ENCODE data around the gene CCSER1.
"Not testable (repeated sequence)": the region's sequence is repeated elsewhere in the genome, so short reads cannot be mapped to it uniquely, and the experiment has no call there.

CCSER1 gene

DNA sequence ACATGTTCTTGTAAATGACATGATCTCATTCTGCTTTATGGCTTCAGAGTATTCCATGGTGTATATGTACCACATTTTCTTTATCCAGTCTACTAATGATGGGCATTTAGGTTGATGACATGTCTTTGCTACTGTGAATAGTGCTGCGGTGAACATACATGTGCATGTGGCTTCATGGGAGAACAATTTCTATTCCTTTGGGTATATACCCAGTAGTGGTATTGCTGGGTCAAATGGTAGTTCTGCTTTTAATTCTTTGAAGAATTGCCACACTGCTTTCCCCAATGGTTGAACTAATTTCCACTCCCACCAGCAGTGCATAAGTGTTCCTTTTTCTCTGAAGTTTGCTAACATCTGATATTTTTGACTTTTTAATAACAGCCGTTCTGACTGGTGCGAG lies 1080.3 kb downstream of the CCSER1 start:
- no peak for ATAC-seq (ENCODE audit: low read depth)
- no peak overlapping the region for H3K4me3 Mint-ChIP-seq
- peaks cover 2% of the 10 kb centered on the region for H3K9me3 Mint-ChIP-seq
- H3K27ac Mint-ChIP-seq, result no peak overlapping the region
- H3K27me3 Mint-ChIP-seq, result no peaks in the 10 kb centered on the region
- H3K36me3 Mint-ChIP-seq, result no peaks in the 10 kb centered on the region
- DNase-seq (ENCODE audit: low spot score in 2 of 2), result no peak
- no peaks in the 10 kb centered on the region for H3K4me1 Mint-ChIP-seq

DNA sequence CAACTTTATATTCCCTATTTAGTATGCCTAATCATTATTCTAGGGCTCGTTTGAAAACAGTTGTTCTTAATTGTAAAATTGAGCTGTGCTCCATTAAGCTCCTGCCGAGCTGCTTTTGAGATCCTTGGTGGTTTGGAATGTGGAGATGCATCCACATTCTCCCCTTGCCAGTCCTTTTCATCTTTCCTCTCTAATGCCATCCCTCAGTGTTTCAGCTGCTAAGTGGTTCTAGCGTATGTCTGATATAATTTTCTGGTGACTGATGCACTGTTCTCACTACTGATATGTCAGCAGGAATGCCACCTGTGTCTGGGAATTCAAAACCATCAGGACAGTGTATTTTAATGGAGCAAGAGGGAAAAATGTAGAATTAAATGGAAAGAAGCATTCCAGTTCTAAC lies 1085.0 kb downstream of the CCSER1 start:
- no peaks in the 10 kb centered on the region for H3K27me3 Mint-ChIP-seq
- H3K4me1 Mint-ChIP-seq, result no peaks in the 10 kb centered on the region
- H3K36me3 Mint-ChIP-seq, result peaks cover 2% of the 10 kb centered on the region
- no peak for ATAC-seq (ENCODE audit: low read depth)
- H3K27ac Mint-ChIP-seq, result no peak overlapping the region
- H3K4me3 Mint-ChIP-seq, result no peak overlapping the region
- DNase-seq (ENCODE audit: low spot score in 2 of 2), result no peak
- peaks cover 2% of the 10 kb centered on the region for H3K9me3 Mint-ChIP-seq

DNA sequence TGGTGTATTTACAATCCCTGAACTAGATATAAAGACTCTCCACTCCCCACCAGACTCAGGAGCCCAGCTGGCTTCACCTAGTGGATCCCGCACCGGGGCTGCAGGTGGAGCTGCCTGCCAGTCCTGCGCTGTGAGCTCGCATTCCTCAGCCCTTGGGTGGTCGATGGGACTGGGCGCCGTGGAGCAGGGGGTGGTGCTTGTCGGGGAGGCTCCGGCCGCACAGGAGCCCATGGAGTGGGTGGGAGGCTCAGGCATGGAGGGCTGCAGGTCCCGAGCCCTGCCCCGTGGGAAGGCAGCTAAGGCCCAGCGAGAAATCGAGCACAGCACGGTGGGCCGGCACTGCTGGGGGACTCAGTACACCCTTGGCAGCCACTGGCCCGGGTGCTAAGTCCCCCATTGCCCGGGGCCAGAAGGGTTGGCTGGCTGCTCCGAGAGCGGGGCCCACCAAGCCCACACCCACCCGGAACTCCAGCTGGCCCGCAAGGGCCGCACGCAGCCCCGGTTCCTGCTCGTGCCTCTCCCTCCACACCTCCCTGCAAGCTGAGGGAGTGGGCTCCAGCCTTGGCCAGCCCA lies 1090.7 kb downstream of the CCSER1 start:
- not testable (repeated sequence) for H3K27ac Mint-ChIP-seq; H3K36me3 Mint-ChIP-seq; H3K9me3 Mint-ChIP-seq; DNase-seq (ENCODE audit: low spot score in 2 of 2); H3K4me3 Mint-ChIP-seq; H3K4me1 Mint-ChIP-seq; ATAC-seq (ENCODE audit: low read depth); H3K27me3 Mint-ChIP-seq

DNA sequence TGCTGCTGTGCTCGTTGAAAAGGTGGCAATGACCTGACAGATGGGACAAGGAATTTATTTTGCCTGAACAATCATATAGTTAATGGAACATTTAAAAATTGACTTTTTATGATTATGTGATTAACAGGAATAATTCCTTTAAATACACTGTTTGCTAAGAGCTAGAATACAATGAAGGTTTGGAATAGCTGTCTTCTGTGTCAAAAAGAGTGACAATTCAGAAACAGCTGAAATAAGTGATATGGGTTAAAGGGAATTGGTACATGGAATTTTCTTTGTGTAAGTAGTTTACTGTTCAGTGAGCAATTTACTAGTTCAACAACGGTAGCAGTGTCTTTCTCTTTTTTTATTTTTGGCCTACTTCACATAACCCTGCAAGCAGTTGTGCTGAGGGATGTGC lies 1093.1 kb downstream of the CCSER1 start:
- ATAC-seq (ENCODE audit: low read depth), result no peak
- H3K9me3 Mint-ChIP-seq, result no peaks in the 10 kb centered on the region
- no peak overlapping the region for H3K4me3 Mint-ChIP-seq
- H3K4me1 Mint-ChIP-seq, result no peaks in the 10 kb centered on the region
- no peak overlapping the region for H3K27ac Mint-ChIP-seq
- DNase-seq (ENCODE audit: low spot score in 2 of 2), result no peak
- H3K27me3 Mint-ChIP-seq, result no peaks in the 10 kb centered on the region
- H3K36me3 Mint-ChIP-seq, result peaks cover 2% of the 10 kb centered on the region

DNA sequence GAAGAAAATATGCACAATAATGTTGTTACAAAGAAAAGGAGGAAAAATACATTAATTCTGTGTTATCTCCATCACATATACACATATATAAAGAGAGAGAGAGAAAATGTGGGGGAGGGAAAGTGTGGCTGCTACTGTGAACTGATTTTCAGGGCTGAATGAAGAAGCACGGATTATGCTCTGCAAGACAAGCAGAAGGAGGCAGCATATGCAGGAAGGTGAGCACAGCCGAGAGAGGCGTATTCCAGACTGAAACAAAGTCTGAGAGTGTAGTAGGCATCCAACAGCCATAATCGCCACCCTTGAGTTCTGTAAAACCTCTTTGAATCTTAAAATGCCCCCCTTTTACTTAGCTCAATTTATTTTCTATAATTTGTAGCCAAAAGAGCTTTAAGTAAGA lies 1094.8 kb downstream of the CCSER1 start:
- H3K27me3 Mint-ChIP-seq, result no peaks in the 10 kb centered on the region
- H3K9me3 Mint-ChIP-seq, result no peaks in the 10 kb centered on the region
- H3K4me3 Mint-ChIP-seq, result no peak overlapping the region
- H3K36me3 Mint-ChIP-seq, result no peaks in the 10 kb centered on the region
- no peaks in the 10 kb centered on the region for H3K4me1 Mint-ChIP-seq
- no peak for DNase-seq (ENCODE audit: low spot score in 2 of 2)
- ATAC-seq (ENCODE audit: low read depth), result no peak
- no peak overlapping the region for H3K27ac Mint-ChIP-seq

DNA sequence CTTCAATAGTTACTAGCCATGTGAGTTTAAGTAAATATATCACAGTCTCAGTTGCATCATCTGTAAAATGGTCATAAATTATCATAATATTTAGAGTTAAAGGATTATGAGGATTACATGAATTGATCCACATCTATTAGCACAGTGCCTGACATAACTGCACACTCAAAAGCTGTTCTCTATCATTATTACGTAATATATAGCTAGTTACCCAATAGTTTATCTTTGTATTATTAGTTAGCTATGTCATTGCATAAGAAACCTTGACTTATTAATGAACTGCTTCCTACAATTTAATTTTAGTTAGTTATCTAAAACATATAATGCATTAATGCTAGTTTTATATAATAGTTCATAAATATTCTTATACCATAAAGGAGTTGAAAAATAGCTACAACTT lies 1099.7 kb downstream of the CCSER1 start:
- no peak overlapping the region for H3K4me3 Mint-ChIP-seq
- DNase-seq (ENCODE audit: low spot score in 2 of 2) (no peak), ATAC-seq (ENCODE audit: low read depth) (no peak)
- no peaks in the 10 kb centered on the region for H3K27me3 Mint-ChIP-seq
- no peaks in the 10 kb centered on the region for H3K36me3 Mint-ChIP-seq
- no peak overlapping the region for H3K27ac Mint-ChIP-seq
- no peaks in the 10 kb centered on the region for H3K9me3 Mint-ChIP-seq
- no peaks in the 10 kb centered on the region for H3K4me1 Mint-ChIP-seq

DNA sequence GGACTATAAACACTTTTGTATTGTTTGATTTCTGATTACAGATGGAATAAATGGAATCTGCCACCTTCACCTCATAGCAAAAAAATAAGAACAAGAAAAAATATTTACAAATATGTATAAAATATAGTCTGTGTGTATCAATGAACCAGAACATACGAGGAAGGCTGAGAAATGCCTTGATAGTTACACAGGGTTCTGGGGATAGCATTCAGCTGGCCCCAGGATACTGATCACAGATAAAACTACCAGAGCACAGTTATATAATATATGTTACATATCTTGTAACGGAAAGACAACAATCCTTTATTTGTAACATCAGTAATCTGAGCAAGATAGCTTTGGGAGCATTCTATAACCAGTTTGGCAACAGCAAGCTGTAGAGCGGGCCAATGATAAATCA lies 1101.5 kb downstream of the CCSER1 start:
- ATAC-seq (ENCODE audit: low read depth), result no peak

DNA sequence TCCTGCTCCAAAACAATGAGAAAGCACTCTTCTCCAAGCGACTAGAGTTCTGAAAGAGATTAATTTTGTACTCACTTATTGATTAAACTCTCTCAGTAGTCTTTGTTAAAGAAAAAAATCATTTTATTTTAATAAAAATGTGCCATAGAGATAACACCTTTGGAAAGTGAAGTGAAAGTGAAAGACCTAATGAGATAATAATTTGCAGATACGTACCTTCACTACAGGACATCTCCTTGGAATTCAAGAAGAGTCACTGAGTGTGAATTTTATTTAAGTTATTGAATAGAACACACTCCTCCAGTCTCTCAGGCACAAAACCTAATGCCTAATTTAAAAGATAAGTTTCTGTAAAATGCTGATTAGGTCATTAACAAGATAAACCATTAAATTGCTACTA lies 1106.0 kb downstream of the CCSER1 start:
- H3K36me3 Mint-ChIP-seq, result no peaks in the 10 kb centered on the region
- H3K9me3 Mint-ChIP-seq, result peaks cover 1% of the 10 kb centered on the region
- no peaks in the 10 kb centered on the region for H3K27me3 Mint-ChIP-seq
- no peaks in the 10 kb centered on the region for H3K4me1 Mint-ChIP-seq
- no peak overlapping the region for H3K4me3 Mint-ChIP-seq
- ATAC-seq (ENCODE audit: low read depth), result no peak
- no peak for DNase-seq (ENCODE audit: low spot score in 2 of 2)
- H3K27ac Mint-ChIP-seq, result no peak overlapping the region

More for the DNA sequence above, 1101.5 kb downstream of the CCSER1 start:
- Mint-ChIP-seq H3K36me3 (no peaks in the 10 kb centered on the region), H3K27me3 (no peaks in the 10 kb centered on the region), H3K4me1 (no peaks in the 10 kb centered on the region), H3K9me3 (no peaks in the 10 kb centered on the region), H3K27ac (no peak overlapping the region), H3K4me3 (no peak overlapping the region)
- DNase-seq (ENCODE audit: low spot score in 2 of 2), result no peak

DNA sequence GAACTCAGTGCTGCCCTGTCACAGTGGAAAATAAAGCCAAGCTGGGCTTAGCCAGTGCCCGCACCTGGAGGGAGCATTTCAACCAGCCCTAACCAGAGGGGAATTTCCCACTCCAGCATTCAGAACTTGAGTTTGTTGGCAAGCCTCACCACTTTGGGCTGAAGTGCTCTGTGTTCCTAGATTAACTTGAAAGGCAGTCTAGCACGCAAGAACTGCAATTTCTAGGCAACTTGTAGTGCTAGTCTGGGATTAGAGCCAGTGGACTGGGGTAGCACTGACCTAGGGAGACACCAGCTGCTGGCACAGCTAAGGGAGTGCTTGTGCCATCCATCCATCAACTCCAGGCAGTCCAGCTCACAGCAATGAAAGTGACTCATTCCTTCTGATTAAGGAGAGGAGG lies 1115.9 kb downstream of the CCSER1 start:
- no peaks in the 10 kb centered on the region for H3K27me3 Mint-ChIP-seq
- no peaks in the 10 kb centered on the region for H3K36me3 Mint-ChIP-seq
- no peak for DNase-seq (ENCODE audit: low spot score in 2 of 2)
- ATAC-seq (ENCODE audit: low read depth), result no peak
- H3K4me1 Mint-ChIP-seq, result no peaks in the 10 kb centered on the region
- no peak overlapping the region for H3K27ac Mint-ChIP-seq
- no peak overlapping the region for H3K4me3 Mint-ChIP-seq
- peaks cover 1% of the 10 kb centered on the region for H3K9me3 Mint-ChIP-seq

DNA sequence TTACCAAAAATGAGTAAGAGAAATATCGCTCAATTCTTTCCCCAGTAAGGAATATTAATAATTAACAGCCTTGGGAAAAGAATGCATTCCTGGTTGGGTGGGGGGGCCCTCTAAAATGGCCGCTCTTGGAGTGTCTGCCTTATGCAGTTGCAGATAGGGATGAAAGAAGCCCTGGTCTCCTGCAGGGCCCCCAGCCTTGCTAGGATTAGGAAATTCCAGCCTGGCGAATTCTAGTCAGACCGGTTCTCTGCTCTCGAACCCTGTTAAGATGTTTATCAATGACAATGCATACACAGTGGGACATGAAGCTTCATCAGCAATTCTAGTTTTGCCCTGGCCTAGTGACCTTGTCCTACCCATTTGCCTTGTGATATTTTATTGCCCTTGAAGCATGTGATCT lies 1128.8 kb downstream of the CCSER1 start:
- H3K27ac Mint-ChIP-seq, result no peak overlapping the region
- ATAC-seq (ENCODE audit: low read depth), result no peak
- DNase-seq (ENCODE audit: low spot score in 2 of 2), result no peak
- H3K36me3 Mint-ChIP-seq, result no peaks in the 10 kb centered on the region
- H3K27me3 Mint-ChIP-seq, result no peaks in the 10 kb centered on the region
- H3K4me1 Mint-ChIP-seq, result no peaks in the 10 kb centered on the region
- H3K9me3 Mint-ChIP-seq, result peaks cover 5% of the 10 kb centered on the region
- no peak overlapping the region for H3K4me3 Mint-ChIP-seq

DNA sequence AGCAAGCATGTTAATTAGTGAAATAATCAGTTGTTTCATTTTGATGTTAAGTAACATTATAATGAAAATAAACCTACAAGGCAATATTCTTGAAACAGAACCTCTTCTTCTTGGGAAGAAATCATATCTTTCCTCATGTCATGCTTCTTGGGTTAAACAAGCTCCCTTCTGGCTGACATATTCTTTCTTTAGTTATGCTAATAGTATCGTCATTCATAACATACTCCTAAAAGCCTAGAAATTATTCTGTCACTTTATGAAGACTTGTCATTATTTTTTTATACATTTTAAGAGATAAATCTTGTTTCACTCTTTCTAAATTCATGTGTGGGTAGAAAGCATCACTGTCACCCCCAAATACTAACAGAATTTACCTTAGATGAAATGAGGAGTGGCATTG lies 1129.6 kb downstream of the CCSER1 start:
- DNase-seq (ENCODE audit: low spot score in 2 of 2) (no peak), ATAC-seq (ENCODE audit: low read depth) (no peak)
- Mint-ChIP-seq H3K4me3 (no peak overlapping the region), H3K27ac (no peak overlapping the region), H3K9me3 (peaks cover 5% of the 10 kb centered on the region), H3K27me3 (no peaks in the 10 kb centered on the region), H3K4me1 (no peaks in the 10 kb centered on the region), H3K36me3 (no peaks in the 10 kb centered on the region)

DNA sequence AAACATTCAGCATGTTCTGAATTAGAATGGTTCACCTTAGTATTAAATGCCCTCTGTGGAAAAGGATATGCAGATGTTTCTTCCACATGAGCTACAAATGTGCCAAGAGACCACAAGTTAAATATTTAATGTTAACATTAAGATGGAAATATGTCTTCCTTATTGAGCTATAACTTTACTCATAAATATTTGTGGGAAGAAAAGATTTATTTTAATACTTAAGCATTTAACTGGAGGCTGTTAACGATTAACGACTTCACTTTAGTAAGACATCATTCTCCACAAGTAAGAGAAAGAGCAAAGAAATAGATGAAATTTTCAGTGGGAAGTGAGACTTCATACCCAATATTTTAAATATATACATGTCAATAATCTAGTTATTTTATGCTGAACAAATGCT lies 1130.5 kb downstream of the CCSER1 start:
- Mint-ChIP-seq H3K4me1 (no peaks in the 10 kb centered on the region), H3K27me3 (no peaks in the 10 kb centered on the region), H3K9me3 (peaks cover 5% of the 10 kb centered on the region), H3K27ac (no peak overlapping the region), H3K4me3 (no peak overlapping the region), H3K36me3 (no peaks in the 10 kb centered on the region)
- ATAC-seq (ENCODE audit: low read depth), result no peak
- DNase-seq (ENCODE audit: low spot score in 2 of 2), result no peak

DNA sequence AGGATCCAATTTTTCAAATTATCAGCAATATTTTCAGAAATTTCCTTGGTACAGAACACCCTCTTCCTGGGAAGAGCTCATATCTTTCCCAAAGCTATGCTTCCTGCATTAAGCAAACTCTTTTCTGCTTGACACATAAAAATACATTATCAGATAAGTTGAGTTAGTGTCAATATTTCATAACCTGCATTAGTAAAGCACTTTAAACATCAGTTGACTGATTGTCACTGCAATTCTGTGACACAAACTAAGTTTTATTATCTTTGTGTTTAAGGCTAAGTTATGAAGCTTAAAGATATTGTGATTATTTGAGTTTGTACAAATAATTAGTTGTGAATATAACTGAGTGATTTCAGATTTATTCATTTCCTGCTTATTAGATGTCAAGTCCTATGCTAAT lies 1131.1 kb downstream of the CCSER1 start:
- Mint-ChIP-seq H3K4me3 (no peak overlapping the region), H3K27me3 (no peaks in the 10 kb centered on the region), H3K9me3 (peaks cover 5% of the 10 kb centered on the region), H3K36me3 (no peaks in the 10 kb centered on the region), H3K4me1 (no peaks in the 10 kb centered on the region), H3K27ac (no peak overlapping the region)
- ATAC-seq (ENCODE audit: low read depth) (no peak), DNase-seq (ENCODE audit: low spot score in 2 of 2) (no peak)

DNA sequence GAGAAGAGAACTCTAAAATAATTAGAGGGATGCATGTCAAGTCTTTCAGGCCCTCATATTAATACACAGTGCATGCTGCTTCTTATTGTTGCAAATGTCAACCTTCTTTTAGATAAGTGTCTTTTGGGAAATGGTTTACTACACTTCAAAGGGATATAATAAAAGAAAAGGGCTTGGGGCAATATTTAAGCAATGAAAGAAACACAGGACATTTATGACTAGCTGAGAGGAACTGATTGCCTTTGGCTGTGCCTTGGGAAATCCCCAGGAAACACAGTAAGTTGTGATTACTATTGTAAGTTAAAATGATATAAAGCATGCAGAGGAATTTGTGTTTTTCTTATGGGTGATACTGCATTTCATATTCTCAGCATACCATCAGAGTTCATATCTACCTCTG lies 1140.3 kb downstream of the CCSER1 start:
- H3K27me3 Mint-ChIP-seq, result no peaks in the 10 kb centered on the region
- peaks cover 3% of the 10 kb centered on the region for H3K9me3 Mint-ChIP-seq
- ATAC-seq (ENCODE audit: low read depth), result no peak
- H3K4me1 Mint-ChIP-seq, result no peaks in the 10 kb centered on the region
- H3K4me3 Mint-ChIP-seq, result no peak overlapping the region
- no peaks in the 10 kb centered on the region for H3K36me3 Mint-ChIP-seq
- no peak overlapping the region for H3K27ac Mint-ChIP-seq
- DNase-seq (ENCODE audit: low spot score in 2 of 2), result no peak

DNA sequence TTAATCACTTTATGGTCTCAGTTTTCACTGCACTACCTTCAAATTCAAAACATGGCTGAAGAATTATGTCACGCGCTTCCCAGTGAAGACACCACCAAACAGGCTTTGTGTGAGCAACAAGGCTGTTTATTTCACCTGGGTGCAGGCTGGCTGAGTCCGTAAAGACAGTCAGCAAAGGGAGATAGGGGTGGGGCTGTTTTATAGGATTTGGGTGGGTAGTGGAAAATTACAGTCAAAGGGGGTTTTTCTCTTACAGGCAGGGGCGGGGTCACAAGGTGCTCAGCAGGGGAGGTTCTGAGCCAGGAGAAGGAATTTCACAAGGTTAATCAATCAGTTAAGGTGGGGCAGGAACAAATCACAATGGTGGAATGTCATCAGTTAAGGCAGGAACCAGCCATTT lies 1141.3 kb downstream of the CCSER1 start:
- not testable (repeated sequence) for DNase-seq (ENCODE audit: low spot score in 2 of 2); H3K4me3 Mint-ChIP-seq; ATAC-seq (ENCODE audit: low read depth); H3K27ac Mint-ChIP-seq; H3K36me3 Mint-ChIP-seq; H3K9me3 Mint-ChIP-seq; H3K4me1 Mint-ChIP-seq; H3K27me3 Mint-ChIP-seq
